Neutrophil (primary cell): Measurements from ENCODE around the gene PDE8B.

Experiments used
- H3K27ac ChIP-seq: fragments of 200-600 bp; sonication (generic); 2 replicates; pipeline ENCODE4 v1.5.1; 2016; ENCODE audit warnings: mild to moderate bottlenecking, moderate library complexity
- H3K27me3 ChIP-seq: fragments of 200-600 bp; sonication (generic); 2 replicates; pipeline ENCODE4 v1.6.0; 2016; ENCODE audit warnings: mild to moderate bottlenecking
- H3K36me3 ChIP-seq: fragments of 200-600 bp; sonication (generic); 2 replicates; pipeline ENCODE4 v1.5.1; 2017
- H3K4me1 ChIP-seq, 2 experiments: fragments of 200-600 bp in 1 of 2; sonication (generic) in 1 of 2; 1 replicate in 1 of 2; 2 replicates in 1 of 2; pipeline versions ENCODE4 v1.5.1 to v1.6.1; 2013 to 2016; ENCODE audit warnings: low read depth in 1 of 2, low read length in 1 of 2, mild to moderate bottlenecking in 1 of 2, moderate library complexity in 1 of 2; ENCODE audit not compliant: control insufficient read depth in 1 of 2, insufficient read depth in 1 of 2
- H3K4me3 ChIP-seq, 2 experiments: fragments of 200-600 bp in 1 of 2; sonication (generic) in 1 of 2; 1 replicate in 1 of 2; 2 replicates in 1 of 2; pipeline ENCODE4 v1.5.1; 2013 to 2016; ENCODE audit warnings: low read depth in 1 of 2, low read length in 1 of 2, mild to moderate bottlenecking in 1 of 2, moderate library complexity in 1 of 2
- H3K9me3 ChIP-seq: fragments of 200-600 bp; sonication (generic); 2 replicates; pipeline ENCODE4 v1.5.1; 2016
- TF ChIP-seq, protein P1 (sequence below): fragments of 200-600 bp; sonication (generic); IDR thresholded peaks from 2 replicates; pipeline ENCODE4 v1.5.1; 2016; ENCODE audit warnings: antibody characterized with exemption

PDE8B gene

DNA sequence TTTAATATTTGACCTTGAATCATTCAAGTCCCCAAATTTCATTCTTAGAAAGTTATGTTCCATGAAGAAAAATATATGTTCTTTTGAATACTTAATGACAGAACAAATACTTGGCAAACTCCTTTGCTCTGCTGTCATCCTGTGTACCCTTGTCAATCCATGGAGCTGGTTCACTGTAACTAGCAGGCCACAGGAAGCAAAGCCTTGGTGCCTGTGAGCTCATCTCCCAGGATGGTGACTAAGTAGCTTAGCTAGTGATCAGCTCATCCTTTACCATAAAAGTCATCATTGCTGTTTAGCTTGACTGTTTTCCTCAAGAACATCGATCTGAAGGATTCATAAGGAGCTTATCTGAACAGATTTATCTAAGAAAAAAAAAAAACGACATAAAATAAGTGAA, 216.2 kb downstream of the PDE8B start:
- H3K27ac ChIP-seq, result no peak overlapping the region
- no peak overlapping the region for H3K4me3 ChIP-seq
- H3K9me3 ChIP-seq, result no peaks in the 10 kb centered on the region
- H3K27me3 ChIP-seq, result no peaks in the 10 kb centered on the region
- TF ChIP-seq, protein P1, sequence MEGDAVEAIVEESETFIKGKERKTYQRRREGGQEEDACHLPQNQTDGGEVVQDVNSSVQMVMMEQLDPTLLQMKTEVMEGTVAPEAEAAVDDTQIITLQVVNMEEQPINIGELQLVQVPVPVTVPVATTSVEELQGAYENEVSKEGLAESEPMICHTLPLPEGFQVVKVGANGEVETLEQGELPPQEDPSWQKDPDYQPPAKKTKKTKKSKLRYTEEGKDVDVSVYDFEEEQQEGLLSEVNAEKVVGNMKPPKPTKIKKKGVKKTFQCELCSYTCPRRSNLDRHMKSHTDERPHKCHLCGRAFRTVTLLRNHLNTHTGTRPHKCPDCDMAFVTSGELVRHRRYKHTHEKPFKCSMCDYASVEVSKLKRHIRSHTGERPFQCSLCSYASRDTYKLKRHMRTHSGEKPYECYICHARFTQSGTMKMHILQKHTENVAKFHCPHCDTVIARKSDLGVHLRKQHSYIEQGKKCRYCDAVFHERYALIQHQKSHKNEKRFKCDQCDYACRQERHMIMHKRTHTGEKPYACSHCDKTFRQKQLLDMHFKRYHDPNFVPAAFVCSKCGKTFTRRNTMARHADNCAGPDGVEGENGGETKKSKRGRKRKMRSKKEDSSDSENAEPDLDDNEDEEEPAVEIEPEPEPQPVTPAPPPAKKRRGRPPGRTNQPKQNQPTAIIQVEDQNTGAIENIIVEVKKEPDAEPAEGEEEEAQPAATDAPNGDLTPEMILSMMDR, result no peak
- H3K36me3 ChIP-seq, result peaks cover 64% of the 10 kb centered on the region
- H3K4me1 ChIP-seq, result no peaks in the 10 kb centered on the region

DNA sequence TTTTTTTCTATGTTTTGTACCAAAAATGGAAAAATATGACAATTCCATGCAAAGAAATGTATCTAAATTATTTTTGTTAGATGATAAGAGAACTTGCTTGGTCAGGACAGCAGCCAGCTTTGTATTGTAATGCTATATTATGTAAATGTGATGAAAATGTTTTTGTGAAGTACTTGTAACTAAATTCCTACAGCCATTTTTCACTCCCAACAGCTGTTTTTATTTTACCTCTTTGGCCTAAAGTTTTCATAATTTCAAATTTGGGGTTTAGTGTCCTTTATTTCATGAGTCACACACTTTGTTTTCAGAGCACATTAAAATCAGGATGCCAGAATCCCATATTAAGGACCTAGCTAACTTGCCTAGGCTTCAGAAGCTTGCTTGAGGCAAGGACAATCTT, 217.5 kb downstream of the PDE8B start:
- H3K4me3 ChIP-seq, result no peak overlapping the region
- H3K27ac ChIP-seq, result no peak overlapping the region
- no peaks in the 10 kb centered on the region for H3K27me3 ChIP-seq
- peaks cover 77% of the 10 kb centered on the region for H3K36me3 ChIP-seq
- H3K9me3 ChIP-seq, result no peaks in the 10 kb centered on the region
- TF ChIP-seq, protein P1, result no peak
- H3K4me1 ChIP-seq, result no peaks in the 10 kb centered on the region

DNA sequence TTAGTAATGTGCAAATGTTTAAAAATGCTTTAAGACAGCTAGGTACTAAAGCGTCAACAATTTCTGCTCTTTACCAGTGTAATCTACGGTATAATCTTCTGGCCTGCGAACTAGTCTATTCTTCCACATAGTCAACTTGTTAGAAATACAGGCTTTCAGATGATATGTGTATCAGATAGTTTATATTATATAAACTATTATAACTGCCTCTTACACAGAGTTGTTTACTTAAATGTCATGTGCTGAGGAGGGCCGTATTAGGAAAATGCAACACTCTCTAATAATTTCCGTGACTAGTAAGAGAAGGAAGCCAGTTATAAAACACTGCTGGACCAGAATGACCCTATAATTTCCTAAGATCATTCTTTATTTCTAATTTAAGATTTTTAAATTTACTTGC, 218.0 kb downstream of the PDE8B start:
- TF ChIP-seq, protein P1, result no peak
- no peaks in the 10 kb centered on the region for H3K4me1 ChIP-seq
- H3K27me3 ChIP-seq, result no peaks in the 10 kb centered on the region
- H3K9me3 ChIP-seq, result no peaks in the 10 kb centered on the region
- H3K36me3 ChIP-seq, result peaks cover 82% of the 10 kb centered on the region
- no peak overlapping the region for H3K4me3 ChIP-seq
- H3K27ac ChIP-seq, result no peak overlapping the region

DNA sequence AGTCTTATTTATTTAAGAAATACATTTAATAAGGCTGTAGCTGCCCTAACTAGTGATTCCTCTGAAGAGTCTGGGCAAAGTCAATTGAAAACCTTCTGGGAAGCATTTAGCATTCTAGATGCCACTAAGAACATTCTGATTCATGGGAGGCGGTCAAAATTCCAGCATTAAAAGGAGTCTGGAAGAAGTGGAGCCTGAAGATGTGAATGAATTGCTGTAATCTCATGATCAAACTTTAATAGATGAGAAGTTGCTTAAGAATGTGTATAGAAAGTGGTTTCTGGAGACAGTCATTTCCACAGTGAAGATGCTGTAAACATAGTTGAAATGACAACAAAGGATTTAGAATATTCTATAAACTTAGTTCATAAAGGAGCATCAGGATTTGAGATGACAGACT, 220.2 kb downstream of the PDE8B start:
- H3K4me1 ChIP-seq, result no peaks in the 10 kb centered on the region
- no peak overlapping the region for H3K27ac ChIP-seq
- no peaks in the 10 kb centered on the region for H3K9me3 ChIP-seq
- TF ChIP-seq, protein P1, result no peak
- peaks cover 83% of the 10 kb centered on the region for H3K36me3 ChIP-seq
- no peak overlapping the region for H3K4me3 ChIP-seq
- H3K27me3 ChIP-seq, result no peaks in the 10 kb centered on the region

DNA sequence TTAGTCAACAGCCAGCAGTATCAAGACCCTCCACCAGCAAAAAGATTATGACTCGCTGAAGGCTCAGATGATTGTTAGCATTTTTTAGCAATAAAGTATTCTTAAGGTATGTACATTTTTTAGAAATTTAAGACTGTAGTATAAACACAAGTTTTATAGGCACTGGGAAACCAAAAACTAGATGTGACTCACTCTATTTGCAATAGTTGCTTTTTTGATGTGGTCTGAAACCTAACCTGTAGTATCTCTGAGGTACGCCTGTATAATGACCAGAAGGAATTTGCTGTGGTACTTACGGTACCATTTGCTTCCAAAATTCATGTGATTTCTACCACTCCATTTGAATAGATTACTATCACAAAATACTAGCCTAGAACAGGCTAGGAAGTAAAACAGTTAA, 220.8 kb downstream of the PDE8B start:
- Histone ChIP-seq H3K4me1 (no peaks in the 10 kb centered on the region), H3K27me3 (no peaks in the 10 kb centered on the region), H3K9me3 (no peaks in the 10 kb centered on the region), H3K27ac (no peak overlapping the region), H3K4me3 (no peak overlapping the region), H3K36me3 (peaks cover 83% of the 10 kb centered on the region)
- TF ChIP-seq, protein P1, result no peak

DNA sequence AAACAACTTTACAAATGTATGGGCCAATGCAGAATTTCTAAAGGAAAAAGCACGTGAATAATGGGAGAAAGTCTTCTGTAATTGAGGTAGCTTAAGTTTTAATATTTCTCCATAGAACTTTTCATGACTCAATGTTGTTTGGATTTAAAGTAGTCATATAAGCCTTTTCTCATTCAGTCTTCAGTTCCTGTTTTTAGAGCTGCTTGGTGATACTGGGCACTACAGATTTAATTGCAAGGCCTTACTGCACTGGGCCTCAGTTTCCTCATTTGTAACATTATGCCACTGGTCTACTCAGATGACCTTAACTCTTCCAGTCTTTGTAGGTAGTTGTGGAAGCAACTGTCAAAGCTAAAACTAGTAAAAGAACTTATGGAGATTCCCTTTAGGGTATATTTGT, 221.2 kb downstream of the PDE8B start:
- Histone ChIP-seq H3K4me1 (no peaks in the 10 kb centered on the region), H3K36me3 (peaks cover 83% of the 10 kb centered on the region), H3K27me3 (no peaks in the 10 kb centered on the region), H3K4me3 (no peak overlapping the region), H3K9me3 (no peaks in the 10 kb centered on the region), H3K27ac (no peak overlapping the region)
- TF ChIP-seq, protein P1, result no peak
